Amygdala (tissue), 56 donors: ENCODE data around the gene PRDM16.

Source experiments
- DNase-seq, 56 donors: peaks; one replicate each; lab custom pipeline; 2025; lab: John Stamatoyannopoulos, UW

The PRDM16 gene

GRCh38 chr1:3438661-3439180 is 369.7 kb downstream of the PRDM16 start:
- no peak for DNase-seq

- DNase-seq: no peak
Measured at GRCh38 chr1:3439346-3440299, 370.6 kb downstream of the PRDM16 start.

- DNase-seq: no peak
Measured at GRCh38 chr1:3440300-3440681, 371.3 kb downstream of the PRDM16 start.

GRCh38 chr1:3440711-3441409 is 371.9 kb downstream of the PRDM16 start:
- no peak for DNase-seq

- DNase-seq: peak in 33 of 56 donors; percentile 21 to 76 (median 49)
Measured at GRCh38 chr1:3441410-3441847, 372.4 kb downstream of the PRDM16 start.

GRCh38 chr1:3441880-3442279 is 372.9 kb downstream of the PRDM16 start:
- peak in 3 of 56 donors; percentile 22 to 45 (median 32) for DNase-seq

GRCh38 chr1:3442331-3442730 is 373.3 kb downstream of the PRDM16 start:
- peak in 1 of 56 donors; percentile 45 for DNase-seq

GRCh38 chr1:3442901-3443300 is 373.9 kb downstream of the PRDM16 start:
- DNase-seq: no peak

GRCh38 chr1:3443807-3444206 is 374.8 kb downstream of the PRDM16 start:
- peak in 6 of 56 donors; percentile 17 to 47 (median 35) for DNase-seq

GRCh38 chr1:3444298-3444697 is 375.3 kb downstream of the PRDM16 start:
- DNase-seq: peak in 1 of 56 donors; percentile 36

GRCh38 chr1:3444736-3445135 is 375.7 kb downstream of the PRDM16 start:
- peak in 14 of 56 donors; percentile 12 to 57 (median 44) for DNase-seq

- DNase-seq: no peak
Measured at GRCh38 chr1:3450202-3450863, 381.3 kb downstream of the PRDM16 start.

GRCh38 chr1:3450983-3451382 is 382.0 kb downstream of the PRDM16 start:
- no peak for DNase-seq

- no peak for DNase-seq
Measured at GRCh38 chr1:3451994-3452865, 383.2 kb downstream of the PRDM16 start.

- no peak for DNase-seq
Measured at GRCh38 chr1:3452866-3453175, 383.8 kb downstream of the PRDM16 start.

- peak in 45 of 56 donors; percentile 22 to 82 (median 59) for DNase-seq
Measured at GRCh38 chr1:3453203-3453761, 384.3 kb downstream of the PRDM16 start.

GRCh38 chr1:3453891-3454810 is 385.1 kb downstream of the PRDM16 start, which contains the start of gene ARHGEF16:
TSS of gene ARHGEF16 (plus strand) at chr1:3454665. CDS start at chr1:3463085, 8,420 bp downstream.
- peak in 6 of 56 donors; percentile 13 to 65 (median 36) for DNase-seq
